Urinary bladder (tissue), 4 donors: ENCODE results near the gene KIF5C. TPM values are rescaled to one million over a fixed set of nuclear protein-coding genes. Genes with fewer than 3 reads are reported as not detected.
"Not testable (repeated sequence)": the region's sequence is repeated elsewhere in the genome, so short reads cannot be mapped to it uniquely, and the experiment has no call there.

Experiments used
- DNase-seq: peaks from one replicate; pipeline ENCODE4 v3.0.0-alpha.2; 2015; ENCODE audit errors: extremely low spot score
- H3K27ac ChIP-seq: one replicate; pipeline ENCODE4 v1.5.1; 2013; ENCODE audit warnings: low read depth, mild to moderate bottlenecking, moderate library complexity
- H3K36me3 ChIP-seq: one replicate; pipeline ENCODE4 v1.6.1; 2013; ENCODE audit warnings: mild to moderate bottlenecking, moderate library complexity; ENCODE audit not compliant: insufficient read depth
- H3K4me1 ChIP-seq: one replicate; pipeline ENCODE4 v1.6.1; 2013; ENCODE audit warnings: mild to moderate bottlenecking, moderate library complexity; ENCODE audit not compliant: insufficient read depth
- H3K4me3 ChIP-seq: one replicate; pipeline ENCODE4 v1.5.1; 2013; ENCODE audit warnings: low read depth, low read length
- WGBS: extraction: QIAGEN DNeasy Blood & Tissue Kit; methylation state at CpG from one replicate; pipeline ENCODE4 v1.1.7; 2013; 5-methylcytosine and 5-hydroxymethylcytosine counted together
- polyA plus RNA-seq: library from polyadenylated mRNA; stranded (reverse); fragments of 200-250 nt; gene quantifications from one replicate; pipeline ENCODE4 v1.2.3, GENCODE V29; 2013
- total RNA-seq: library from RNA; depleted of rRNA; stranded (reverse); fragments of >200 nt; gene quantifications from one replicate; pipeline ENCODE4 v1.2.3, GENCODE V29; 2014
- donor health status: healthy with polysubstance abuse.
- donor health status: healthy.

Gene KIF5C
- total RNA-seq (10.8 TPM), polyA plus RNA-seq (2.8 TPM)

DNA sequence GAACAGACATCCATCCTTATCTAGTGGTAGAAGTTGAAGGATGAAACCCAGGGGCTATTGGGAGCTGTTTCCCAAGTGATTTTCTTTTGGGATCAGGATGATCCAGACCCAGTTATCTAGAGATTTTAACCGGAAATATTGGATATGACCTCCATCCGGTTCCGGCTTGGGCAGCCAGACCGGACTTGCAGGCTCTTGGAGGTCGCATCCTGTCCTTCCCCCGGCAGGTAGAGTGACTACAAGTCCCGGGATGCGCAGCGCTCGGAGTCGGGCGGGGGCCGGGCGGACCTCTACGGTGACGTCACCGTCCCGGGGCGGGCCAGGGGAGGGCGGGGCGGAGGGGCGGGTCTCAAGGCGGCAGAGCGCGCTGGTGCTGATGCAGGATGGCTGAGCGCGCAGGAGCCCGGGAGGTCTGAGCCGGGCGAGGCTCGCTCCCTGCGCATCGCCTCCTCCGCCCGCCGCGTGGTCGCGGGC is at the start of gene KIF5C:
Gene KIF5C, plus strand, starts transcription at position 360 of the 474 bp plus-strand sequence. CDS start 391 bp downstream, outside the sequence.
- peak within 1 kb of the TSS; percentile 54 for H3K4me3 ChIP-seq
- under 1% methylated on average over 39 of the region's 39 CpGs for WGBS
- DNase-seq, result peak; percentile 43

DNA sequence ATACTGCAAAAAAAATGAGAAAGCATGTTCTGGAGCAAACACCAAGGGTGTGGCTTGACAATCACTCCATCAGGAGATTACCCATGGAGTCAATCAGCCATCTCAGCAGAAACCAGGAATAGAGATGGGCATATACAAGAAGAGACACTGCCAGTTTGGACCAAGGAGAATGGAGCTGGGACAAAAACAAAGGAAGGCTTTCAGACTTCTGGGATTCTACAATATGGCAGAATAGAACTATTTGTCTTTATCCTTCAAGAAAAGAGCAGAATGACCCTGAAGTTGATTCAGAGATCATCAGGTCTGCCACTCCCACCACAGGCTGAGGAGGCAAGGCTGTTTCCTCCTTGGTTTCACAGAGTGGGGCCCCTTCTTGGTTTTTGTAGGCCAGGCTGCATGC is 48.2 kb upstream of the KIF5C start:
- Histone ChIP-seq H3K27ac (no peak overlapping the region), H3K4me3 (no peak overlapping the region), H3K4me1 (no peaks in the 10 kb centered on the region), H3K36me3 (no peaks in the 10 kb centered on the region)
- DNase-seq, result no peak

More for the DNA sequence above, at the start of gene KIF5C:
- Histone ChIP-seq H3K27ac (no peak within 1 kb of the TSS), H3K36me3 (no peaks in the 10 kb centered on the region), H3K4me1 (peaks cover 2% of the 10 kb centered on the region)

DNA sequence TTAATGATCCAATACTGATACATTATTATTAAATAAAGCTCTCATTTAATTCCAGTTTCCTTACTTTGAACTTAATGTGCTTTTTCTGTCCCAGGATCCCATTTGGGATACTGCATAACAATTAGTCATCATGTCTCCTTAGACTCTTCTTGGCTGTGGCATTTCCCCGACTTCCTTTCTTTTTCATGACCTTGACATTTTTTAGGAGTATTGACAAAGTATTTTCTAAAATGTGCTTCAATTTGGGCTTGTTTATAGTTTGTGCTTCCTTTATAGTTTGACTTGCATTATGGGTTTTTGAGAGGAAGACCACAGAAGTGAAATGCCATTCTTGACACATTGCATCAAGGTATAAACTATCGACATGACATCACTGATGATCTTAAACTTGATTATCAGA is 46.1 kb upstream of the KIF5C start:
- Histone ChIP-seq H3K36me3 (no peaks in the 10 kb centered on the region), H3K4me1 (no peaks in the 10 kb centered on the region), H3K27ac (no peak overlapping the region), H3K4me3 (no peak overlapping the region)
- no peak for DNase-seq
- WGBS, result 84% methylated on average over 2 of the region's 2 CpGs

DNA sequence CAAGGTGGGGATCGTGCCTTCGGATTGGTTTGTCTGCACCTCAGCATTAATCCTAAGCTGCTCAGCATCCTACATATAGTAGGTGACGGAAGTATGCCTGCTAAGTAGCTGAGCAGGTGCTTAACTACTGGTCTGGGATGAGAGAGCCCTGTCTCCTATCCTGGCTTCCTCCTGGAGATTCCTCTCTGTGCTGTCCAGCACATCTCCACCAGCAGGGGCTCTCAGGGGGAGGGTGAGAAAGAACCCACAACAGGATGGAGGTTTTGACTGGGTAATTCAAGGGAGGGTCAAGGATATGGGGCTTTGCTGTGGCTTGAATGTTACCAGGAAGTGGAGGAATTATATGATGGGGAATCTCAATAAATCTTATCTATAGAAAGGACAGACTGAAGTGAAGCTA is 45.4 kb upstream of the KIF5C start:
- no peak for DNase-seq
- 71% methylated on average over 3 of the region's 3 CpGs for WGBS

DNA sequence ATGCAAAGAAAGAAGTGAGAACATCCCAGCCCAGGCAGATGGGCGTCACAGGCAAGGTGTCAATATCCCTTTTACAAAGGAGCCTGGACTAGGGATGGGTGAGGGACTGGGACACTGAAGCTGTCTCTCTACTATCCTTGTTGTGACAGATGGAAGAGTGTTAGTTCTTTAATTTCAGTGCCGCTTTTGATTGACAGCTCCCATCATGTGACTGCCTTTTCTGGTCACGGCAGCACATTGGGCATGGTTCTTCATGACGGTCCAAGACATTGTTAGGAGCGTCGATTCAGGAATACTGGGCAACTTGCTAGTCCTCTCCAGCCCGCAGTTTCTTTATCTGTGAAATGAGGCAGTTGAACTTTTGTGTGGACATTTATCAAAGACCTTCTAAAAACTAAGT is 42.4 kb upstream of the KIF5C start:
- Histone ChIP-seq H3K27ac (no peak overlapping the region), H3K4me1 (no peaks in the 10 kb centered on the region), H3K4me3 (no peak overlapping the region), H3K36me3 (no peaks in the 10 kb centered on the region)
- WGBS, result 94% methylated on average over 7 of the region's 7 CpGs
- DNase-seq, result no peak

More for the DNA sequence above, 45.4 kb upstream of the KIF5C start:
- H3K4me1 ChIP-seq, result no peaks in the 10 kb centered on the region
- no peaks in the 10 kb centered on the region for H3K36me3 ChIP-seq
- H3K4me3 ChIP-seq, result no peak overlapping the region
- H3K27ac ChIP-seq, result no peak overlapping the region

DNA sequence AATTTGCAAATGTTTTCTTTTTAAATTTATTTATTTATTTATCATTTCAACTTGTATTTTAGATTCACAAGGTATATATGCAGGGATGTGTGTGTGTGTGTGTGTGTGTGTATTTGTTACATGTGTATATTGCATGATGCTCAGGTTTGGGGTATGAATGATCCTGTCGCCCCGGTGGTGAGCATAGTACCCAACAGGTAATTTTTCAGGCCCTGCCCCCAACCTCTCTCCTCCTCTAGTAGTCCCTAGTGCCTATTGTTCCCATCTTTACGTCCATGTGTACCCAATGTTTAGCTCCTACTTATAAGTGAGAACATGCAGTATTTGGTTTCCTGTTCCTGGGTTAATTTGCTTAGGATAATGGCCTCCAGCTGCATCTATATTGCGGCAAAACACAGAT is 33.0 kb upstream of the KIF5C start:
- WGBS, result 89% methylated on average over 4 of the region's 4 CpGs
- Histone ChIP-seq H3K36me3 (no peaks in the 10 kb centered on the region), H3K27ac (no peak overlapping the region), H3K4me3 (no peak overlapping the region), H3K4me1 (no peaks in the 10 kb centered on the region)
- no peak for DNase-seq

DNA sequence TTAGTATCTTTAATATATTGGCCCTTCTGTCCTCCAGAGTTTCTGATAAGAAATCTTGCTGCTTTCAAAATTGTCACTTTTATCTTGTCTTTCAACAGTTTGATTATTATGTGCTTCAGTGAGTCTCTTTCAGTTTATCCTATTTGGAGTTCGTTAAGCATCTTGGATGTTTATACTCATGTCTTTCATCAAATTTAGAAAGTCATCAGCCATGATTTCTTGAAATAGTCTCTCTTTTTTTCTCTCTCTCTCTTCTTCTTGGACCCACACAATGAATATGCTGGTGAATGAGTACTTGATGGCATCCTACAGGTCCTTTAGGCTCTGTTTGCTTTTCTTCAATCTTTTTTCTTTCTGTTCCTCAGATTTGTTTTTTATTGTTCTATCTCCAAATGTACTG is 26.9 kb upstream of the KIF5C start:
- no peak for DNase-seq
- H3K4me3 ChIP-seq, result no peak overlapping the region
- H3K4me1 ChIP-seq, result no peaks in the 10 kb centered on the region
- H3K27ac ChIP-seq, result no peak overlapping the region
- H3K36me3 ChIP-seq, result no peaks in the 10 kb centered on the region
- 73% methylated on average over 1 of the region's 1 CpG for WGBS

DNA sequence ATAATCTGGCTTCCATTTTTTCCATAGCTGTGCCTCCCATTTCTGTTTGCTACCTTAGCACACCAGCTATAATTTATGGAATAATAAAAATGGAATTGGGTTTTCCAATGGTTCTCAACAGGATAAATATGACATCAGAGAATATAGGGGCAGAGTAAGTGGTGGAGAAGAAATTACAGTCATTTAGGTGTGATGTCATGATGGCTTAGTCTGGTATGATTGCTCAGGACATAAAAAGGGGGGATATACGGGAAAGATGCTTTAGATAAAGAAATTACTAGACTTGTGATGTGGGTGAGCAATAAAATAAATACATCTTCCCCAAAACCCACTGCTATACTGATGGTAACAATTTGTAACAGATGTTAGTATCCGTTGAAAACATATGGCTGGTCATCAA is 21.6 kb upstream of the KIF5C start:
- H3K4me3 ChIP-seq, result no peak overlapping the region
- no peaks in the 10 kb centered on the region for H3K4me1 ChIP-seq
- no peak for DNase-seq
- H3K36me3 ChIP-seq, result no peaks in the 10 kb centered on the region
- WGBS, result 41% methylated on average over 2 of the region's 2 CpGs
- no peak overlapping the region for H3K27ac ChIP-seq

DNA sequence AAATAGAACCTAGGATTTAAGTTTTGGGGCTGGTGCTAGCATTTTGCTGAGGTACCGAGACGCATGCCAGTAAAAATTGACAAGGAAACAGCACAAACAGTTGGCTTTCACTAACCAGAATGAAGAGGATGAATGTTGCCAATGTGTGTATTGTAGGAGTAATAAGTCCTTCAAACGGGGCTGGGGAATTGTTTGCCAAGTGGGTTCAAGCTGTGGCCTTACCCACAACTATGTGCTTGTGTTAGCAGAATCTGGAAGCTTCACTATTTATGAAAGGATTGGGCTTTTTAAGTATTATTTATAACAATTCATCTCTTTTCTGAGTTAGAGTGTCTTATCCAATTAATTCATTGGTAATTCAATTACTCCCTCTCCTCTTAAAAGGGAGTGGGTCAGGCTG is 15.0 kb upstream of the KIF5C start:
- WGBS, result 68% methylated on average over 3 of the region's 3 CpGs
- no peaks in the 10 kb centered on the region for H3K36me3 ChIP-seq
- H3K4me1 ChIP-seq, result no peaks in the 10 kb centered on the region
- H3K4me3 ChIP-seq, result no peak overlapping the region
- DNase-seq, result no peak
- no peak overlapping the region for H3K27ac ChIP-seq

DNA sequence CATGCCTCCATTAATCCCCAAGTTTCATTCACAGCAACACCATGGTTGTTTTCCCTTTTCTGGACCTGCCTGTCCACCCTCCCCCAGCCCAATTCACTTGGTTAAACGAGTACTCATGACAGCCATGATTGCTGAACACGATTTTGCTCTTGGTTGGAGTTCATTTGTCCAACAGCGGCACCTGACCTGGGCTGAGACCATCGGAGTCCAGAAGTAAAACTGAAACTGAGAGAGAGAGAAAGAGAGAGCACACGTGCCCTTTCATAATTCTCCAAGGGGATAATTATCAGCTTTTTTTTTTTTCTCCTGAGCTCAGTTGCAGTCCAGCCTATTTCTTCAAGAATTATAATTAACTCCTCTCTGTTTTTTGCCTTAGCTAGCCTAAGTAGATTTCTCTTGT is 13.7 kb upstream of the KIF5C start:
- Histone ChIP-seq H3K4me3 (no peak overlapping the region), H3K27ac (no peak overlapping the region), H3K4me1 (no peaks in the 10 kb centered on the region), H3K36me3 (no peaks in the 10 kb centered on the region)
- WGBS, result 86% methylated on average over 5 of the region's 5 CpGs
- no peak for DNase-seq

DNA sequence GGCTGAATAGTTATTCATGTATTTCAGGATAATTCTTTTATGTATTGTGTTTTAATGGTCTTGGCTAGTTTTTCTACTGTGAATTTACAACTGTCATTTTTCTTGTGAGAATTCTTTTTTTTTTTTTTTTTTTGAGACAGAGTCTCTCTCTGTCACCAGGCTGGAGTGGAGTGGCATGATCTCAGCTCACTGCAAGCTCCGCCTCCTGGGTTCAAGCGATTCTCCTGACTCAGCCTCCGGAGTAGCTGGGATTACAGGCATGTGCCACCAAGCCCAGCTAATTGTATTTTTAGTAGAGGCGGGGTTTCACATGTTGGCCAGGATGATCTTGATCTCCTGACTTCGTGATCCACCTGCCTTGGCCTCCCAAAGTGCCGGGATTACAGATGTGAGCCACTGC is 12.5 kb upstream of the KIF5C start:
- H3K27ac ChIP-seq, DNase-seq, H3K4me3 ChIP-seq, H3K4me1 ChIP-seq, H3K36me3 ChIP-seq: not testable (repeated sequence)
- 88% methylated on average over 6 of the region's 6 CpGs for WGBS

DNA sequence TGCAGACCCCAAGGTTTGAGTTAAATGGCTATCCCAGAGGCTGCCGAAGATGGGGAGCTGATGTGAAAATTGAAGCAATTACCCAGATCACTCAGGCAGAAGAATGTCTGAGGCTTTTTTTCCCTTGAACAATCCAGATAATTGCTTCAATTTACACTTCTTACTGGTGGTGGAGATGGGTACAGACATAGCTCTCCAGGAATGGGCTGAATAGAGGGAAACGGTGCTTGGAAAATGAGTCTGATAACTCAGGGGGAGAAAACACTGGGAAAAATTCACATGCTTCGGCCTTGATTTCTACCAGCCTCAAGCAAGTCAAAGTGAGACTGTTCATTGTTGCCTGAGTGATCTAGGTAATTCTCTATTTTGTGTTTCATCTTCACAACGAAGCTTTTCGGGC is 9.5 kb upstream of the KIF5C start:
- H3K4me1 ChIP-seq, result no peaks in the 10 kb centered on the region
- 81% methylated on average over 5 of the region's 5 CpGs for WGBS
- no peaks in the 10 kb centered on the region for H3K36me3 ChIP-seq

DNA sequence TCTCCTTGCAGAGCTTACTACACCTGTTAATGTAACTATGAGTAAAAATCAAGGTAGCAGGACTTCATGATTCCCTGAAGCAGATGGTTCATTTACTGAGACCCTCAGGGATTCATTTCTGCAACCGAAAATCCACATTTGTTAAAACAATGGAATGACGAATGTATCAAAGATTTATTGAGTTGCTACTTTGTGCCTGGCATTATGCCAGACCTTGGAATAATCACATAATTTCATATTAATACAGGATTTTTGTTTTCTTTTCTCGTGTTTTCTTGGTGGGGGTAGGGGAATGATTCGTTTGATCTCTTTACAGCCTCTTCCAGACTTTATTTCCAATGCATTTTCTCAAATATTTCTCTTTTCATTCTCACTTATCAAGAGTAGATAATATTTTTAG is 8.9 kb upstream of the KIF5C start:
- no peak for DNase-seq
- Histone ChIP-seq H3K4me3 (no peak overlapping the region), H3K36me3 (no peaks in the 10 kb centered on the region), H3K27ac (no peak overlapping the region), H3K4me1 (no peaks in the 10 kb centered on the region)
- 80% methylated on average over 4 of the region's 4 CpGs for WGBS

More for the DNA sequence above, 9.5 kb upstream of the KIF5C start:
- DNase-seq, result no peak
- Histone ChIP-seq H3K27ac (no peak overlapping the region), H3K4me3 (no peak overlapping the region)

DNA sequence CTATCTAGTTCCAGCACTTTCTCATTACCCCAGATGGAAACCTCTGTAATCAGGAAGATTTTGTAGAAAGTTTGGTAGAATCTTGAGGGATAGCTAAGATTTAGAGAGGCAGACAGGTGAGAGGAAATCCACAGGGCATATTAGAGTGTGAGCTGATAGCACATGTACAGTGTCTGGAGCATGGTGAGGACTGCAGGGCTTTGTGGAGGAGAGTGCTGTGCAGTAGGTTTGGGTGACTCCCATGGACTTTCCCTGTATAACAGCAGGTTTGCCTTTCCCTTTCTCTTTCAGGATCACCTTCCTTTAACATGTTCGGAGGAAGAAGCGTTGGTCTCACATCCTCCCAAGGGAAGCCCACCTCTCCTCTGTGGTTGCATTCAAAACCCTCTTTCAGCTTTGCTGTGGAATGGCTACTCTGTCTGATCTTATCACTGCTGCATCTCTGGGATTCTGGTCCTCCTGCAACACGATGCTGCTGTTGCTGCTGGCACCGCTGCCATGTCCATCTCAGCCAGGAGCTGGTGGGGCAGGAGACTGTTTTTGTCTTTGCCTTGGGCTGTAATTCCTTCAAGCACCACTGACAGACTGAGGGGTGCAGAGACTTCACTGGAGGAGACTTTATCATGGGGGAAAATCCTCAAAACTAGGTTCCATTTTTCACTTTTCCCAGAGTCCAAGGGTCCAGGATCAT is 7.8 kb upstream of the KIF5C start:
- H3K4me1 ChIP-seq, result no peaks in the 10 kb centered on the region
- 61% methylated on average over 4 of the region's 4 CpGs for WGBS
- H3K4me3 ChIP-seq, result no peak overlapping the region
- H3K27ac ChIP-seq, result no peak overlapping the region
- no peaks in the 10 kb centered on the region for H3K36me3 ChIP-seq
- no peak for DNase-seq
